Head of caudate nucleus (tissue), 42 donors: ENCODE results near the gene APOD.

Source experiments
- DNase-seq, 42 donors: peaks; one replicate each; pipeline versions ENCODE4 v3.0.0 to v3.0.0-alpha.2; 2020 to 2021; ENCODE audit warnings: mixed read lengths in 7 of 42
- intact Hi-C: fragments of 100-400 bp; cut with DNase I; formaldehyde crosslinking; loops from one replicate; pipeline ENCODE4 v1.15.0; 2022

APOD gene

GRCh38 chr3:195543500-195544229 is 40.1 kb downstream of the APOD start:
- intact Hi-C loops = loop anchor here (10.0 kb wide), 1 partner anchor 99 kb away; the partner anchor contains the start of gene ACAP2
- peak in 13 of 42 donors; percentile 8 to 45 (median 27) for DNase-seq

DNA sequence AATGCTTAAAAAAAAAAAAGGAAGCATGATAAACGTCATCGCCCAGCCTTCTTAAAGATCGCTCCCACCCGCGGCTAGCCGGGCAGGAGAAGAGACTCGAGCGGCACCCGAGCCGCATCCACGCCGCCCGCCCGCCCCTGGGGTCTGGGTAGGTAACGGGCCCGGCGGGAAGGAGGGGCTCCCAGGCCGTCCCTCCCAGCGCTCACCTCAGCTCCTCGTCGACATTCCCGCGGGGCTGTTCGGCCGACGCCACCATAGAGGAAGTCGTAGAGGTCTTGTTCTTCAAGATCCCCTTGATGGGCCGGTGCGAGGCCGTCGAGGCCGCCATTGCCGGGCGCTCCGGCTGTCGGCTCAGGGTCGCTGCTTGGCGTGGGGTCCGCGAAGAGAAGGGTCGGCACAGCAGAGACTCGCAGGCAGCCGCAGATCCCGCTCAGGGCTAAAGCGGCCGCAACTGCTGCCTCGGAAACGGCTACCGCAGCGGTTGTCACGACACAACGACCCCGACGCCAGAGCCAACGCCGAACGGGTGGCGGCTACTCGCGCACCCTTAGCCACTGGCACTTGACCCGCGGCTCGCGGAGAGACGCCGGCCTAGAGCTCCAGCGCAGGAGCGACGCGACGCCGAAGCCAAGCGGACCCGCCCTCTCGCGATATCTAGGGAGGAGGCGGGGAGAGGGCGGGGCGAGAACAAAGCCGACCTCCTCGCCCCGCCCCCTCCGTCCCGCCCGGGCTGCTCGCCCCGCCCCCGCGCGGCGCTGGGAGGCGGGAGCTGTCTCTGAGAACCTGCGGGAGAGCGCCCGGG is 40.8 kb downstream of the APOD start, which contains the start of gene PPP1R2:
TSS of gene PPP1R2 (minus strand) at position 628 of the 802 bp plus-strand sequence. CDS start at position 328, 300 bp downstream.
- intact Hi-C loops = loop anchor here (10.0 kb wide), 1 partner anchor 98 kb away; the partner anchor contains the start of gene ACAP2
- DNase-seq = peak; percentile 80 to 98 (median 94)

GRCh38 chr3:195542316-195542697 is 41.4 kb downstream of the APOD start:
- intact Hi-C loops = loop anchor here (10.0 kb wide), 1 partner anchor 98 kb away; the partner anchor contains the start of gene ACAP2
- no peak for DNase-seq

GRCh38 chr3:195540511-195540910 is 43.2 kb downstream of the APOD start:
- DNase-seq = no peak
- intact Hi-C loops = loop anchor here (10.0 kb wide), 1 partner anchor 96 kb away; the partner anchor contains the start of gene ACAP2

GRCh38 chr3:195540027-195540426 is 43.7 kb downstream of the APOD start:
- DNase-seq = no peak
- intact Hi-C loops = loop anchor here (10.0 kb wide), 1 partner anchor 95 kb away; the partner anchor contains the start of gene ACAP2

GRCh38 chr3:195539479-195539878 is 44.3 kb downstream of the APOD start:
- intact Hi-C loops = no loop called here
- DNase-seq = no peak

GRCh38 chr3:195537995-195538394 is 45.7 kb downstream of the APOD start:
- intact Hi-C loops = no loop called here
- DNase-seq = no peak

- no peak for DNase-seq
- intact Hi-C loops = no loop called here
Observed at GRCh38 chr3:195535293-195535692, 48.4 kb downstream of the APOD start.

- intact Hi-C loops = no loop called here
- no peak for DNase-seq
Observed at GRCh38 chr3:195532834-195533233, 50.9 kb downstream of the APOD start.

DNA sequence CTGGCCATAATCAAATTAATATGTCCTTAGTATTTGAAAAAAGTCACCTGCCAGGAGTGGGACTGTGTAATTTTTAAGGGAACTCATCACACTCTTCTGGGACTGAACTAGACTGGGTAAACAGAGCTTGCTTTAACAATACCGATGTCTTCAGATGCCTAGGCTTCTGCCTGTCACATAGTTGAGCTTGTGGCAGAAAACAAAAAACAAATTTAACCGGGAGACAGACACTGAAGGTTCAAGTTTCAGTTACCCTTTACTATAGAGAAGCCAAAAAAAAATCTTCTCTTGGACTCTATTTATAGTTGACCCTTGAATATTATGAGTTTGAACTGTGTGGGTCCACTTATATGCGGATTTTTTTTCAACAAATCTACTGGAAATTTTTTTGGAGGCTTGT is 51.4 kb downstream of the APOD start:
- DNase-seq = no peak
- intact Hi-C loops = no loop called here

DNA sequence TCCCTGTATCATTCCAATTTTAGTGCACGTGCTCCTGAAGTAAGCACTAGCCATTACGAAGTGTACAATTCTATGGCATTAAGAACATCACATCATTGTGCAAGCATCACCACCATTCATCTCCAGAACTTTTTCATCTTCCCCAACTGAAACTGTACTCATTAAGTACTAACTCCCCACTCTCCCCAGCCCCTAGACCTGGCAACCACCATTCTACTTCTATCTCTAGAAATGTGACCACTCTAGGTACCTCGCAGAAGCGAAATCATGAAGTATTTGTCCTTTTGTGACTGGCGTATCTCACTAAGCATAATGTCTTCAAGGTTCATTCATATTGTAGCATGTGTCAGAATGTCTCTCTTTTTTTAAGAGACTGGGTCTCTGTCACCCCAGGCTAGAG is 52.1 kb downstream of the APOD start:
- no peak for DNase-seq
- intact Hi-C loops = no loop called here

DNA sequence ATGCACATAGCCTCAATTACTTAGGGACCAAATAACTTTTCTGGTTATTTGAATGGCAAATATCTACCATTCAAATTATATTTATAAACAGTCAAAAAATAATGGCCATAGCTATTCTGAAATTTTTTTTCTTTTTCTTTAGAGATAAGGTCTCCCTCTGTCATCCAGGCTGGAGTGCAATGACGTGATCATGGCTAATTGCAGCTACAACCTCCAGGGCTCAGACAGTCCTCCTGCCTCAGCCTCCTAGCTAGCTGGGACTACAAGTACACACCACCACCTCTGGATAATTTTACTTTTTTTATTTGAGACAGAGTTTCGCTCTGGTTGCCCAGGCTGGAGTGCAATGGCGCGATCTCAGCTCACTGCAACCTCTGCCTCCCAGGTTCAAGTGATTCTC is 57.2 kb downstream of the APOD start:
- DNase-seq = no peak
- intact Hi-C loops = no loop called here

DNA sequence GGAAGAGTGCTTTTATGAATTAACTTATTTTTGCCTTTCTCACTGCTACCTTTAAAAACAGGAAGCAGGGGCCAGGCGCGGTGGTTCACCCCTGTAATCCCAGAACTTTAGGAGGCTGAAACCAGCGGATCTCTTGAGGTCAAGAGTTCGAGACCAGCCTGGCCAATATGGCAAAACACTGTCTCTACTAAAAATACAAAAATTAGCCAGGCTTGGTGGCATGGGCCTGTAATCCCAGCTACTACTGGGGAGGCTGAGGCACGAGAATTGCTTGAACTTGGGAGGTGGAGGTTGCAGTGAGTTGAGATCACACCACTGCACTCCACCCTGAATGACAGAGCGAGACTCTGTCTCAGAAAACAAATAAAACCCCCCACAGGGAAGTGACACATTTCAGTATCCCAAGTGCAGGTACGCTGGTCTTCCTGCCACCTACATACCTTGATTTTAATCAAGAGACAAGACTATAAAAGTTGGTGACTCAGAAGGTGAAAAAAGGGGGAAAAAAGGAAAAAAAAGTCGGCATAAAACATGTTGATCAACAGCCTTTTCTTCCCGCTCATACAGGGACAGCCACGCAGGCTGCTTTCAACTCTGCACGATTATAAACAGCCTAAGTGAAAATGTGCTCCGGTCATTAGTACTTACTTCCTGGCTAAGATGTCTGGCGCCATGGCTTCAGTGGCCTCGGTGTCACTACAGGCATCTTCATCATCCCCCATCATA is 59.4 kb downstream of the APOD start:
- intact Hi-C loops = loop anchor here (5.0 kb wide), 1 partner anchor 842 kb away; no protein-coding TSS in a partner anchor

GRCh38 chr3:195522254-195523023 is 61.3 kb downstream of the APOD start:
- intact Hi-C loops = loop anchor here (5.0 kb wide), 1 partner anchor 840 kb away; no protein-coding TSS in a partner anchor
- peak in 4 of 42 donors; percentile 29 to 78 (median 40) for DNase-seq

More for the DNA sequence above, 59.4 kb downstream of the APOD start:
- DNase-seq = no peak
